Measurements from ENCODE around the gene VPS52.

Gene VPS52

GRCh38 chr6:33297956-33298772, 26.5 kb upstream of the VPS52 start (continued):
- no peak for TF ChIP-seq GLI2 (tag by site-specific recombination; IDR thresholded peaks at IDR 0.05; ENCODE audit: borderline replicate concordance, low read depth)
- TF ChIP-seq ZNF776 (tag by site-specific recombination; IDR thresholded peaks at IDR 0.05; ENCODE audit: borderline replicate concordance), result no peak
- TF ChIP-seq ZBTB48 (tag by site-specific recombination; IDR thresholded peaks at IDR 0.05), result peak; percentile 93; the same call in 1 of the 2 replicates
- no peak for TF ChIP-seq ZNF214 (tag by site-specific recombination; IDR thresholded peaks at IDR 0.05; ENCODE audit: borderline replicate concordance)
- TF ChIP-seq ZNF292 (tag by site-specific recombination; IDR thresholded peaks at IDR 0.05; ENCODE audit: borderline replicate concordance, low read depth), result no peak
- 0 out of 2 replicates have a peak, but pooled peaks have one; percentile 38 for TF ChIP-seq BCL11A (tag by site-specific recombination; IDR thresholded peaks at IDR 0.05; ENCODE audit: low read depth)
- TF ChIP-seq ZNF654 (tag by site-specific recombination; IDR thresholded peaks at IDR 0.05; ENCODE audit: low read depth), result no peak
- no peak for TF ChIP-seq OSR2 (tag by site-specific recombination; IDR thresholded peaks at IDR 0.05)
- no peak for TF ChIP-seq ZNF664 (tag by site-specific recombination; IDR thresholded peaks at IDR 0.05)
- no peak for TF ChIP-seq ZNF544 (tag by site-specific recombination; IDR thresholded peaks at IDR 0.05)
- no peak for TF ChIP-seq ZNF76 (tag by site-specific recombination; IDR thresholded peaks at IDR 0.05; ENCODE audit: borderline replicate concordance, low read depth)
- TF ChIP-seq ZNF157 (tag by site-specific recombination; IDR thresholded peaks at IDR 0.05), result no peak
- no peak for TF ChIP-seq ZNF132 (tag by site-specific recombination; IDR thresholded peaks at IDR 0.05; ENCODE audit: borderline replicate concordance)
- TF ChIP-seq ZNF398 (tag by site-specific recombination; IDR thresholded peaks at IDR 0.05), result peak; percentile 77
- TF ChIP-seq ZNF580 (tag by site-specific recombination; IDR thresholded peaks at IDR 0.05), result no peak
- TF ChIP-seq ZNF561 (tag by site-specific recombination; IDR thresholded peaks at IDR 0.05; ENCODE audit: borderline replicate concordance), result no peak
- TF ChIP-seq MEIS1 (CRISPR knock-in tag; IDR thresholded peaks at IDR 0.05; ENCODE audit: borderline replicate concordance), result no peak
- no peak for TF ChIP-seq OVOL3 (tag by site-specific recombination; IDR thresholded peaks at IDR 0.05)
- peak; percentile 61 for TF ChIP-seq ZNF600 (tag by site-specific recombination; IDR thresholded peaks at IDR 0.05)
- TF ChIP-seq PRDM10 (tag by site-specific recombination; IDR thresholded peaks at IDR 0.05), result no peak
- TF ChIP-seq ZNF426 (tag by site-specific recombination; IDR thresholded peaks at IDR 0.05), result no peak
- TF ChIP-seq ZBTB26 (tag by site-specific recombination; optimal IDR thresholded peaks at IDR 0.05), result no peak
- TF ChIP-seq REST (tag by site-specific recombination; IDR thresholded peaks at IDR 0.05), result no peak
- TF ChIP-seq ZNF10 (tag by site-specific recombination; IDR thresholded peaks at IDR 0.05), result no peak
- no peak for TF ChIP-seq GLIS1 (tag by site-specific recombination; IDR thresholded peaks at IDR 0.05)
- TF ChIP-seq ZNF530 (tag by site-specific recombination; IDR thresholded peaks at IDR 0.05; ENCODE audit: low read depth), result no peak
- TF ChIP-seq SCRT1 (tag by site-specific recombination; IDR thresholded peaks at IDR 0.05; ENCODE audit: borderline replicate concordance), result no peak
- TF ChIP-seq ZNF302 (tag by site-specific recombination; IDR thresholded peaks at IDR 0.05; ENCODE audit: low read depth), result no peak
- TF ChIP-seq ZNF777 (tag by site-specific recombination; IDR thresholded peaks at IDR 0.05; ENCODE audit: borderline replicate concordance), result no peak
